Posterior vena cava (tissue), 2 donors: ENCODE results near the gene TRPM1. TPM values are rescaled to one million over a fixed set of nuclear protein-coding genes. Genes with fewer than 3 reads are reported as not detected.

ENCODE experiments used
- DNase-seq: peaks from one replicate; pipeline ENCODE4 v3.0.0-alpha.2; 2020; ENCODE audit warnings: low spot score
- intact Hi-C, 2 donors: fragments of 100-400 bp; cut with DNase I; formaldehyde crosslinking; loops; one replicate each; pipeline versions ENCODE4 v1.14.1 to v1.14.2; 2022 to 2023
- total RNA-seq, 2 donors: library from RNA; stranded (reverse); fragmentation: NEBNext Ultra II Directional; extraction: Animal tissue kit (Norgen Biotek cat#: 25700); gene quantifications; one replicate each; pipeline ENCODE4 v1.2.1, GENCODE V29; 2021
- donor health status: DM: yes; HTN: yes; CAD: no.
- donor health status: DM: yes; HTN: yes; CAD: no.

The TRPM1 gene
- total RNA-seq, 2 donors from 2014 or later = not detected

DNA sequence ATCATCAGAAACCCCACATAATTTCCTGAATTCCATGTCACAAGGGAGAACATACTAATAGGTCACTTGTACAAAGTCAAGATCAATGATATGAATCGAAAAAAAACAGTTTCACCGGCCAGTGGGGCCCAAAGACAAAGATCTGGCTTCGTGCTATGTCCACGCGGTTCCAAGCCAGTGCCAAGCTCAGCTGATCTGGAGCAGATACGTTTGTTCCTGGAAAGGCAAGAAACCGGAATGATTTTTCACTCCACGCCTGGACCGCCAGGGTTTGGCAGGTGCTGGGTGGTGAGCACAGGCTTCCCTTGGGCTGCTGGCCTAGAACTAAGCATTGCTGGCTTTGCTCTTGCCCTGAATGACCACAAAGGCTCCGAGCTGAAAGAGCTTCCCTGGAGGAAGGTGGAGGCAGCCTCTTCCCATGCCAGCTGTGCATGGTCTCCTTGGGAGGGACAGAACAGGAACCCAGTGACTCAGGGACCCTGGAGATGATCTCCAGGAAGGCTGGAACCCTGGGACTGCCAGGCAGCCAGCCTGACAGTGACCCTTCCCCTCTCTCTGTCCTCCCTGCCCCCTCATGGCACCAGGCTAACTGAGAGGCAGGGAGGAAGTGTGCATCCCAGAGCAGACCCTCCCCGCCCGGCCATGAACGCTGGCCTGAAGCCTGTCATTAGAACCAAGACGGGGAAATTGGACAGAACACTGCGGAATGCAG, 40.9 kb downstream of the TRPM1 start:
- intact Hi-C loops = no loop called here
- DNase-seq = no peak

DNA sequence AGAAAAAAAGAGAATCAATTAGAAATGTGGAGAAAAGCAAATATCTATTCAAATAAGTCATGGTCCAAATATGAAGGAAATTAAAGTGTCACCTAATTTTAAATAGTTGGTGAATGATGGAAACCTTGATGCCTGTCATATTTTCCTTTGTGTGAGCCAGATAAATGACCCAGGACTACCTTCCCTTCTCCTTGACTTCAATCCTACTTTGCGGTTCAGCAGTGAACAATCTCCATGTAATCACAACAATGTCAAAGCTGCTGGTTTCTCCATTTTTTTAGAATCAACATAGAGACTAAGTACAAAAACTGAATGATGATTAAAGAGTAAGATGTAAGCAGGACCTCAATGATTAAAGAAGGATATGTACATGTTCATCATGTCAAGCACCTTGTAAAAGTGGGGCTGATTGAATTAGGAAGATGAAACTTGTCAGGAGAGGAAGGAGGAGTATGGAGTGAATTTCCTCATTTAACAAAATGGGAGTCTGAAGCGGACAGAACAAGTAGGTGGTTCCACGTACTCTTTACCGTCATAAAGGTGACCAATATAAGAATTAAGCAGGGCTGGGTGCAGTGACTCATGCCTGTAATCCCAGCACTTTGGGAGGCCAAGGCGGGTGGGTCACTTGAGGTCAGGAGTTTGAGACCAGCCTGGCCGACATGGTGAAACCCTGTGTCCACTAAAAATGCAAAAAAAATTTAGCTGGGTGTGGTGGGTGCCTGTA, 43.1 kb downstream of the TRPM1 start:
- intact Hi-C loops = no loop called here
- no peak for DNase-seq

DNA sequence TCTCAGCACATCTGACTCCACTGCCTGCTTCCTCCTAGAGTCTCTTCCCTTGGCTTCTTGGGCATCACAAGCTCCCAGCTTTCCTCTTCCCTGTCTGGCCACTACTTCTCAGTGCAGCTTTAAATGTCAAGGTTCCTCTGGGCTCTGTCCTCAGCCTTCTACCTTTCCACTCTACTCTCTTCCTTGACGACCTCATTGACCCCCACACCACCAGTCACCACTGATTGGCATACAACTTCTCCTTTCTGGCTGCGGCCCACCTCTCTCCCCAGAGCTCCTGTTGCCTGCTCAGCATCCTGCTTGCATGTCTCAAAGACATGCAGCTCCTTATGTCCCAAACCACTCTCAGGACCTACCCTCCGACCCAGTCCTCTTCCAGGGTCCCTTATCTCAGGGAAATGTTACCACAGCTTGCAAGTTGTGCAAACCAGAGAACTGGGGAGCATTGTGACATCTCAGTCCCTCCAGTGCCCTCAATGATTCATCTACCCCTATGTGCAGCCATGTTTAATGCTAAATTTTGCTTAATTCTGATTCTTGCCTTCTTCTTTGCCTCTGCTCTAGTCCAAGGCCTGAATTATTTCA, 49.9 kb downstream of the TRPM1 start:
- intact Hi-C loops = no loop called here
- no peak for DNase-seq

DNA sequence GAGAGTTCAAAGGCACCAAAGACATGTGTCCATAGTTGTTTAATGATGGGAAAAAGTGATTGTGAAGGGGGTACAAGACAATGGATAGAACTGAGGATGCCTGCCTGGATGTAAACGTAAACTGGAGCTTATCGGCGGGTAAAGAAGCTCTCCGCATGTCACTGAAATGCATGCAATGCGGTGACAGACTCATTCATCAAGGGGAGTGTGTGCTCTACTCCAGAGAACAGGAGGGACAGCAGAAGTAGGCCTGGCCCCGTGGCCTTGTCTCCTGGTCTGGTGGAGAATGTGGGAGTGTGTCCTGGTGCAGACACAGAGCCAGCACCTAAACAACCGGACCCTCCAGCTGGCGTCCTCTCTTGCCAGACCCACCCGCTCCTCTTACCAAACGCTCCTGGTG, 50.6 kb downstream of the TRPM1 start:
- intact Hi-C loops = no loop called here
- DNase-seq = peak; percentile 47

DNA sequence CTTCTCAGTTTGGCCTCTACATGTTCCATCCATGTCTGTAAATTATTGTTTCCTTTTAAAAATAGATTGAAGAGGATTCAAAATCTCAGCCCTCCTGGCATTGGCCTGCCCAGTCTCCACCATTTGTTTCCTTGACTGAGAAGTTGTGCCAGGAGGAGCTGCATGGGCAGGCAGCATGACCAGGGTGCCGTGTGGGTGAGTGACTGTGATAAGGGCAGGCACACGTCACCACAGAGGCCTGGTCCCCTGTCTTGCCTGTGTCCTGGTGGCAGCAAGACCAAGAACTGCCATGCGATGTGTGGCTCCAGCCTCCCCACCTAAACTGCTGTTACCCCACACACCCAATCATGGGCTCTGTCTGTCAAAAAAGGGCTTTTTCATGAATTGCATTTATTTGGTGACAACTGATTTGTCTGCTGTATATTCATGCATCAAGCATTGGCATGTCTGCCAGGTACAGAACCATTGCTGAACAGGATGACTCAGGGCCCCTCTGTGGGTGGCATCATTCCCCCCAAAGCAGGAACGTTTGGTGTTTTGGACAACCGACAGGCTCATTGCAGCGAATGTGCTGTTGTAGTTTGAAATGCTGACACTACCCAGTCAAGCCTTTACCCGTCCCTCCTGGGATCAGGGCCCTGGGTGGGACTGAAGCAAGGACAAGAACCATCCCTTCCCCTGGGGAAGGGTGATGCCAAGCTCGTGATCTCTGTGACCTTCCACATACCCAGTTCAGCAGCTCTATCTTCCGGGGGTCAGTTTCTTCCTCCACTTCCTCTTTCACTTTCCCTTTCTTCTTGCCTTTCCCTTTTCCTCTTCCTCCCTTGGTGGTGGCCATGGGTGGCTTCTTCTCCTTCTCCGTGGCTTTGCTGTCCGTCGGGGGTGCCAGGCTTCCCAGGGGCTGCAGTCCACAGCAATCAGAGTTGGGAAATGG, 51.6 kb downstream of the TRPM1 start:
- intact Hi-C loops = no loop called here
- DNase-seq = no peak

DNA sequence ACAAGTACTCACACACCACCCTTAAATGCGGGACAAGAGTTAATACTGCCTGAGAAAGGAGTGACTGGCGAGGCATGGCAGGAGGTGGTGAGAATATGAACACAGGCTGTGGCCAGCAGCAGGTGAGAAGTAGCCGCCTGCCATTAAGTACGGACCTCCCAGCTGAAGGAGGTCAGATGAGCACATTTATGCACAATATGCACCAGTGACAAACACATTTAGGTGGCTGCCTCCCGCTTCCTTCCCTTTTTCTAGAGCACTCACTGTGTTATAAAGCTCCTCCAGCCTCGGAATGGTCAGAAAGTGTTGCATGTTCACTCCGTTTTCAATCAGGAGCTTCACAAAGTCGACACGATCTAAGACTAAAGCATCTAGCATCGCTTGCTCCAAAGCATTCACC, 52.4 kb downstream of the TRPM1 start:
- intact Hi-C loops = no loop called here
- DNase-seq = no peak

DNA sequence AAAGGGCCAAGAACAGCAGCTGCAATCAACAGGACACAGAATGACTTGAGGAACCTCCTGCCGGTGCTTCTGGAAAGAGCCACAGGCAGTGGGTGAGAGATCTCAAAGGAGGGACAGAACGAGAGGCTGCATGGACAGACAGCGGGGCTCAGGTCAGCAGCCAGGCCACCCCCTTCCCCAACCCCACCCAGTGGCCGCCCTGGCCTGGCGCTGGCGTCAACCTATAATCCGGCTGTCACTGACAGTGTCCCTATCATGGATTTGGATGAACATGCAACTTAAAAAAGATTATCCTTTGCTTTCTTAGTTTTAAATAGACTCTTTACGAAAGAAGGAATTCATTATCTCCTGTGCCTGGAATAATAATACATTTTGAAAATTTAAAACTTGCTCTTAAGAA, 54.1 kb downstream of the TRPM1 start:
- intact Hi-C loops = no loop called here
- no peak for DNase-seq

DNA sequence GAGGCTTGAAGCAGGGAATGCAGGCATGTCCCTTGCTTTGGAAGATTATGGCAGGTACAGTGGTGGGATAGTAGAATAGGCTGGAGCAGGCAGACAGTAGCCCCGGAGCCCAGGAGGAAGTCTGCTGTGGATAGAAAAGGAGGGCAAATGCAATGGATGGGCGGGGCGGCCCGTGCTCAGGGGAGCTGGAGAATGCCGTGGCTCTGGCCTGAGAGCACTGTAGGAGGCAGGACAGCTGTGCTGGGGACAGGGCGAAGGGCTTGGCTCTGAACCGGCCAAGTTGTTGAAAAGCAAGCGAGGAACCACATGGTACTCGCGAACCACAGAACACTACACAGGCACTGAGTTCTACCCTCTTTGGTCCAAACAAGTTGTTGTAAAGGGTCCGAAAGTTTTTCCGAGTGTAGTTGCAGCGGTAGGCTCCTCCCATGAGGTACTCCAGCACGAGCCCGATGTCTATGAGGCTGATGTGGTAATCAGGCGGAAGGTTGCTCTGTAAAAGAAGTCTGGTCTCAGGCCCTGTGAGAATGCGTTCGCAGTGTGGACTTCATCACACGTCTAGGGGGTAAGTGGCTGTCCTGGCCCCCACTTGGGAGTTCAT, 54.7 kb downstream of the TRPM1 start:
- intact Hi-C loops = no loop called here
- no peak for DNase-seq

DNA sequence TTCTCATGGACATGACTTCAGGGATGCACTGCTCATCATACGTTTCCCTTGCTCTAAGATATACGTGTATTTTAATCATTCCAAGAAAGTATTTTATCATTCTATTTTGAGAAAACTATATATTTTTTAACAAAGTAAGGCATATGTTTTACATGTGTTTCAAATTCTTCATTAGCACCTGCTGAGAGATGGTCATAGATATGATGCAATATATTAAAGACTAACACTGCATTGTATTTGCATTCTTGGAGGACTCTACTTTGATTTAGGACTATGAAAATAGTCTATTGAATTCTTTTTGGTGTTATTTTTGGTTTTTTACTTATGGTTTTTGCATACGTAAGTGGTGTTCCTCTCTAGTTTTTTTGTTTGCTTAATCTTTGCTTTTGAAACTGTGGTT, 55.9 kb downstream of the TRPM1 start:
- intact Hi-C loops = no loop called here
- DNase-seq = no peak

DNA sequence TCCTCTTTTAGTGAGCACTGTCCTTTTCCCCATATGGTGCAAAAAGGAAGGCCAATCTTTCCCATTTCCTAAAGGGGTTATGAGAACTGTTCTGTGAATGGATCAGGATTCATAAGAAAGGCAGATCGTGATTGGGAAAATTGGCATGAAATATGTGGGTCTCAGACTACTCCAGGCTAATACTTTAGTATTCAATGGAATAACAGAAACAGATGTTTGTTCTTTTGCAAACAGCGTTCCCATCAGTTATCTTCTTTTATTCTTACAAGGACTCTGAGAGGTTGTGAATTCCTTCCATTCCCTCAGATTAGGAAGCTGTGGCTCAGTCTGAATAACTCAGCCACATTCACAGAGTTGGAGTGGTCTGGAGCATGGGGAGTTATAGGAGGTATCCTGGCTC, 58.8 kb downstream of the TRPM1 start:
- intact Hi-C loops = no loop called here
- DNase-seq = no peak

DNA sequence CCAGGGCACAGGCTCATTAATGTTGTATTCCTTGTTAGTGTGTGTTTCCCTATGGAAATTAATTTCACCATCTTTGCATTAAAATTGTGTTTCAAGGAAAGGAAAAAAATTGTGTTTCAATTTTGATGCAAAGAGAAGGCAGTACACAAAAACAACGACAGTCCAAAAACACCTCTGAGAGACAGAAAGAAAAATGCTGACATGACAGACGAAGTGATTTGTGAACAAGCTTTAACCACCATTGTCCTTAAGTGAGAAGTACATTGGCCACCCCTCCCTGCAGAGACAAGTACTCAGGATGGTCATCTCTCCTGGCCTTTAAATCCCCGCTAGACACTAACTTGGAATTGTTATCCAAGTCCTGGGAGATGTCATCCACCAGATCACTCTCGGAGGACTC, 59.9 kb downstream of the TRPM1 start:
- intact Hi-C loops = no loop called here

DNA sequence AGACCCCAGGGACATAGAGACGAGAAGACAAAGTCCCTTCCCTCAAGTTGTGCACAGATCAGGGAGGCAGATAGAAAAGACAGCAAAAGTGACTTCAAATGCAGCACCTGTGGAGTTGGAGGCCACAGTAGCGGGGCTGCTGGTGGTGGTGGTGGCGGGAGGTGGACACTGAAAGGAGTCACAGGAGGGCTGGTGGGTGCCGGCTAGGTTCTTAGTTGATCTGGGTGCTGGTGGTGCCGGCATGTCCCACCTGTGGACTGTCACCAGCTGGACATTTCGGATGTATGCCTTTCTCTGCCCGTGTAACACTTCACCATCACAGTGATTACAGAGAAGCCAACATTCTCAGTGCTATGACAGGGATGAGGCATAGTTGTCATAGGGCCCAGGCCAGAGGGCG, 60.9 kb downstream of the TRPM1 start:
- DNase-seq = no peak
- intact Hi-C loops = no loop called here

More for the DNA sequence above, 59.9 kb downstream of the TRPM1 start:
- DNase-seq = no peak

DNA sequence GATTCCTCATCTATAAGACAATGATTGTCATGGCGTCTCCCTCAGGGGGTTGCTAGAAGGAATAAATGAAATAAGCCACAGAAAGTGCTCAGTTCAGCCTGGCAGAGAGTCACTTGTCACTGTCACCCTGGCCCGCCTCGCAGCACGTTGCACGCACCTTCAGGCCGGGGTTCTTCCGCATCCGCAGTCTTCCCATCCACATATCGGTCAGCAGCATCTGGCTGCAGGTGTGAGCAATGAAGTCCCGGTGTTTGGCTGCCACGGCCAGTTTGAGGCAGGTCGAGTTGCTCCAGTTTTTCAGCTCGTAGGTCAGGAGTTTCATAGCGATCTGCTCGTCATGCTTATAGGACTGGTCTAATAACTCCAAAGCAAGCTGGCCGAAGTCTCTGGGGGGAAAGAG, 61.6 kb downstream of the TRPM1 start:
- intact Hi-C loops = no loop called here
- DNase-seq = no peak

DNA sequence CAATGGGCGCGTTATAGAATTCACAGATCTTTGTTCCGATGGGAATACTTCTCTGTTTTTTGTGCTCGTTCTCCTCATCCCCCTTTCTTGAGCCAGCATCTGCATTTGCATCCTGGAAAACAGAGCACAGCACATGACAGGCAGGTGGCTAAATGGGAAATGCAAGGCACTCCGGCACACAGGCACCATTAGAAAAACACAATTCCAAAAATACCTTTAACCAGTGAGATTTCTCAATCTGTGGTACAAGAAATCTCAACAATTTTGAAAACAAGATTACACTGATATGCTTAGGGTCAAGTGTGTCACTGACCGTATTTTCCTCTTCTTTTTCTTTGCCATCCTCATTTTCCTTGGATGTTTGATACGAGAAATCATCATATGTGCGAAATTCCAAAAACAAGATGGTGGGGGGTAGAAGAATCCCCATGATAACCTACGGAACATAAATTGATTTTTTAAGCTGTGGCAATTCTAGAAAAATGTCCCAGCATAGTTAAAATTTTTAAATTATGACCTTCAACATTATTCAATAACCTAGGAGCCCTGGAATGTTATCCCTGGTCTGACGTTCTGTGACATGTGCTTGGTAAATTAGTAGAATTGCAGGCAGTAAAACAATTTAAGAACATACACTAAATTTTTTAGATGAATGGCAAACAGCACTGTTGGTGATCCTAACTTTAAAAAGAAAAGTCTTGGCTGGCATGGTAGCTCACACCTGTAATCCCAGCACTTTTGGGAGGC, 63.6 kb downstream of the TRPM1 start:
- no peak for DNase-seq
- intact Hi-C loops = no loop called here

DNA sequence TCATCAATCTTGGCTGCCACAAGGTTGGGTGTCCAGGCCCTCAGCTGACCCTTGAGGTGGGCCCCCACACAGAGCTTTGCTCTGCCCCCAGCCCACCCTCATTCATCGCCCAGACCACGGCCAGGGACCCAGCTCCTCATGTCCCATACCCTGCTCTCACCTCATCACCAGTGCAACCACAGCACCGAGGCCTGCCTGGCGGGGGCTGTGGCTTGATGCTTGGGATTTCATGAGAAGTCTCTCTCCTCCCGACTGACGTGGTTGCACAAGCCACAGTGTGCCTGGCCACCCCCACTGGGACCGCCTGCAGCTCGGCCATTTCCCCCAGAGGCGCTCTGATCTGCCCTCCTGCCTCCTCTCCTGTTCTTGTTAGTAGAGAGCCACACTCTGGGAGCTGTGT, 64.7 kb downstream of the TRPM1 start:
- intact Hi-C loops = no loop called here
- no peak for DNase-seq

DNA sequence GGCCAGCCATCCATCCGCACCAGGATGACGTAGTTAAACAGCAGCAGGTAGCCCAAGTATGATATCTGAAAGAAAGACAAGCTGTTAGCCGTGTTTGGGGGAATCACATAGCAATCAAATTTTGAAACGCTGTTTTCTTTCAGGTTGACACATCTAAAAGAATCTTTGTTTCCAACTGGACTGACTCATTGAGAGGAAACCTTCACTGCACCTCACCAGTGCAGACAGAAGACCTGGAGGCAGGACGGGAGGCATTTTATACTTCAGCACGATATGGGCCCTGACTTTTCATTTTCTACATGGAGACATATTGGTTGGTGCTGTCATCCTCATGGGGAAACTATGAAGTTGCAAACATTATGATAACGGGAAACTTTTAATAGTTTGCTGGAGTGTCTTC, 65.9 kb downstream of the TRPM1 start:
- intact Hi-C loops = no loop called here
- DNase-seq = no peak

DNA sequence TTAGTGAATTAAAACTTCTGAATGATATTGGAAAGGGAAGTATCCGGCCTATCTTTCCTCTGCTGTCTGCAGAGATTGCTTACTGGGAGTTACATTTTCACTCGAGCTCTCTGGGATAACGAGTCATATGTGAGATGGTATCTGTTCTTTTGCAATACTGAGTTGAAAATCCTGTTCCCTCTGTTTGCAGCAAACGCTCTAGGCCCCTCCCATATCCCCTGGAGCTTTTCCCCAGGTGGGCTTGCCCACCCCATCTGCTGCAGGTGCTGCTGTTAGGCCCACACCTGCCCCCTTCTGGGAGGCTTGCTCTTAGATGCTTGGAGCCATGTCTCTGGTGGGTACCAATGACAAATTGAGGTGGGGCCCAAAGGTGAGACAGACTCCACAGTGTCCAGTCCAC, 67.4 kb downstream of the TRPM1 start:
- intact Hi-C loops = no loop called here
- DNase-seq = no peak

DNA sequence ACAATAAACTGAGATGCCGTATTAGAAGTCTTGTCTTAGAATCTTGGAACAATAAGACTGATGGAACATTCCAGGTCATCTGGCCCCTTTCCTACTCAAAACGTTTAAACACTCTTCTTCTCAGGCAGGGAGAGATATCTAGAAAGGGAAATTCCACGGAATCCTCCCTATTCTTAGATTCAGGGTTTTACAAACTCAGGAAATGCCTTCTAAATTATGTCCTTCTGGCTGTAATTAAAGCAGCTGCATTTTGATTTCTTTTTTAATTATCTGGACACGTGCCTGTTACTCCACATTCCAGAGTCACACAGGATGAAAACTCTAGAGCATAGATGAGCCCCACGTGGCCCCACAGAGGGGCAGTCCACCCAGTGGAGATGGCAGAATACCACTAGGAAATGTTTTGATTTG, 68.6 kb downstream of the TRPM1 start:
- no peak for DNase-seq
- intact Hi-C loops = no loop called here
